Measurements from ENCODE around the gene NSRP1. TPM values are rescaled to one million over a fixed set of nuclear protein-coding genes. Genes with fewer than 3 reads are reported as not detected.

NSRP1 gene
- total RNA-seq, 2 donors from 2014 or later = 22.1 to 33.8 TPM

DNA sequence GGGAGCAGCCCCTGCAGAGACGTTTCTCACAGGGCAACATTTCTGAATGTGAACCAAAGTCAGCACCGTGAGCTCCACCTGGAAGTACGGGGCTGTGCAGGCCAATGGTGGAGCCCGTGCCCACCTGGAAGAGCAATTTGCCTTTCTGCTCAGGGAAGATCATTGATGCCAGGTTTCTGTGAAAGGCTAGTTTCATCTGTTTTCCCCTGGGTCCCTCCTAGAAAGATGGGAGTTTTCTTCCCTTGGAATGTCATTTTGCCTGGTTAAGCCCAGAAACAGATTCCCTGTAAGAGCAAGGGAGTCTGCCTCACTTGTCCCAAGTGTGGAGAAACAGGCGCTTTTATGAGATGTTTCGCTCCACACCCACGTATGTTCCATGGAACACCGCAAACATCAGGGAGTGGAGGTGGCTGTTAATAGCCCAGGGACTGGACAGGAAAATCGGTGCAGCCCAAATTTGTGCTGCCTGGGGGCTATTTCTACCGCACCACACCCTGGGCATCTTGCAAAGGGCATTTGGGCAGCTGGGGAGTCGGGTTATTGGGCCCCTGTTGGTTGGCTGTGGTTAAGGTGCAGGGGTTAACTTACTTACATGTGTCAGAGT lies 116.3 kb downstream of the NSRP1 start:
- ATAC-seq (no peak), DNase-seq (no peak)
- intact Hi-C loops (cut with DNase I) = no loop called here

DNA sequence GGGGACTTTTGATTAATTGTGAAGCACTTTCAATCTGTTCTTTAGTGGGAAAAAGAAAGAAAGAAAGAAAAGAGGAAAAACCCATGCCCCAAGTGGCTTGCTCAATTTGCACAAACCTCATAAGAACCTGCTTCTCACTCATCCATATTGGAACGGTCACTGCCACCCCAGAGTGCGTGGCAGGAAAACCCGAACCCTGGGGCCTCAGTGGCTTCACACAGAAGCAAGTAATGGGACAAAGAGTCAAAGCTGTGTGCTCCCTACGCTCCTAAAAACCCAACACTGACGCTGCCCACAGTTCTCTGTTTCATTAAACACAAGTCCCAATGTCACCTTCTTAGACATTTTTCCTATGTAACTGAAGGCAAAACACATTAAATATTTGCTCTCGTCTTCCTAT lies 117.7 kb downstream of the NSRP1 start:
- DNase-seq (no peak), ATAC-seq (no peak)
- intact Hi-C loops (cut with DNase I) = no loop called here

DNA sequence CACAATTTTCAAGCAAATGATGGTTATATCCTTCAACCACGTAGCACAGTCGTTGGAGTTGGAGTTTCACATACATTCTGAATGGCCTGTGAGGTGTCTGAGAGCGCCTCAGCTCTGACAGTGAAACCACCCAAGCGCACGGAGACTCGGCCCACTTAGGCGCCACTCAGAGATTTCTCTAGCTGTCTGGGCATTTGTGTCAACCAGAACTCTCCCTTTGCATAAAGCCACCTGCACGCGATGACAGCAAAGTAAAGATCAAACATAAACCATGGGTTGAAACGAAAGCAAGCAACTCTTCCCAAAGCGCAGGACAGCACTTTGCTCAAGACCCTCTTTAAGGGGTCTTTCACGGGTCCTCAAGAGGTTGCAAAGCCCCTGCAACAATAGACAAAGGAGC lies 118.3 kb downstream of the NSRP1 start:
- intact Hi-C loops (cut with DNase I) = no loop called here
- ATAC-seq = no peak

DNA sequence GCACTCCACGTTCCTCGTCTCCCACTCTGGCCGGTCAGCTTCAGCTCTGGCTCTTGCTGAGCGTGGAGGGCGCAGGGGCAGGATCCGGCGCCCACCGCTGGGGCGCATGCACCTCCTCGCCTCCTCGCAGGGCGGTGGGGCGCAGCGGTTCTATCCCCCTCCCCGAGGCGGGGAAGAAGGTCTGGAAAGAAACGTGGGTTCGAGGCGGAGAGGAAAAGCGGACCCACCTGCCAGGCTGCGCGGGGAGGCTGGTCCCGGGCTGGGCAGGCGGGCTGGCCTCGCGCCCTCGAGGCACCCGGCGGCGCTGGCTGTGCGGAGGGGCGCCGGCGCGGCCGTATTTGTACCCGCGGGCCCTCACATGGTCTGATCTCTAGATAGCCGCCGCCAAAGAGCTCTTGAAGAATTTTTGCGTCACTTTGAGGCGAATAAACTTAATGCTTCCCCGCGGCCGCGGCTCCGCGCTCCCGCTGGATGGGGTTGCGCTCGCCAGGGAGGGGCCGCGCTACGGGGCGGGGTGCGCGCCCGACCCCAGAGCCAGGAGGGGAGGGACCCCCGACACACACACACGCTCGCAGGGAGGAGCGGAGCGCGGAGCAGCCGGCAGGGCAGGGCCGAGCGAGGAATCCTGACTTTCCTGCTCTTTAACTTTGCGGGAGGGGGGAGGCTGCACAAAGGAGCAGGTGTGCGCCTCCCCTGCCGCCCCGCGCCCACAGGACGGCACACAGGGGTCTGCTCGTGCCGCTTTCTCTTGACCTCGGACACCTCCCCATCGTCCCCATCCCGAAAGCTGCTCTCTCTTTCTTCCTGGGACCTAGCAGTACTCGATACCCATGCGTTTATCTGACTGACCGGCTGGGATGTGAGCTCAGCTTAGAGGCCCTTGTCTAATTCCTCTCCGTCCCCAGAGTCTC lies 119.0 kb downstream of the NSRP1 start, which contains the start of gene SLC6A4:
TSS of gene SLC6A4 (minus strand) at position 312 of the 911 bp plus-strand sequence. CDS start 13,739 bp downstream, outside the sequence.
- no peak for DNase-seq
- ATAC-seq = peak; percentile 51 to 55
- intact Hi-C loops (cut with DNase I) = no loop called here

More for the DNA sequence above, 118.3 kb downstream of the NSRP1 start:
- no peak for DNase-seq

Small RNA genes within 50 kb of the gene (microRNA-seq; reads per million reads assigned to microRNA genes)
- gene MIR423 = 0 reads per million in 2 donors

Other genes with a start within 250 kb of the NSRP1 start
- gene SSH2, start 186.6 kb upstream of the NSRP1 start, total RNA-seq = 10 to 100 TPM; 33.0 to 41.3 TPM
- gene EFCAB5, start 175.2 kb upstream of the NSRP1 start, total RNA-seq = under 1 TPM in 1 of 2 donors, not detected in 1; 0.09 TPM
- 1 to 10 TPM in 1 of 2 donors, under 1 TPM in 1; 0.12 to 3.8 TPM for gene SLC6A4, start 118.9 kb downstream of the NSRP1 start, total RNA-seq
- 10 to 100 TPM; 16.9 to 19.8 TPM for gene BLMH, start 175.1 kb downstream of the NSRP1 start, total RNA-seq
- gene TMIGD1, start 217.2 kb downstream of the NSRP1 start, total RNA-seq = not detected